ENCODE results near the gene BCHE.

Gene BCHE

DNA sequence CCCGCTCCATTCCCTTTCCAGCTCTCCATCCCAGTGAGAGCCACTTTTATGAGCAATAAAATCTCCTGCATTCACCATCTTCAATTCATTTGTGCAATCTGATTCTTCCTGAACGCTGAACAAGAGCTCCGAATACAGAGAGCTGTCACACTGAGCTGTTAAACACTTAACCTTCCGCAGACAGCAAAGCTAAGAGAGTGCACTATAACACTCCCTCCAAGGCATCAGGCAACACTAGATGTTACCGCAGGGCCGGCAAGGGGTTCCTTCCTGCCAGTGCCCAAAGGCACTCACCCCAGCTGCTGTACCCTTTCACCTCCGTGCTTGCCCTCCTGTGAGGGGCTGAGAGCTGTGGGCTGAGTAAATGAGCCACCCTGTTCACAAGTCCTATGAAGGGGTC, 85.6 kb downstream of the BCHE start:
- no peaks in the 10 kb centered on the region for H3K27me3 Mint-ChIP-seq
- H3K9me3 Mint-ChIP-seq, result no peaks in the 10 kb centered on the region
- no peaks in the 10 kb centered on the region for H3K36me3 Mint-ChIP-seq (ENCODE audit: low read depth)
- no peak overlapping the region for H3K4me3 Mint-ChIP-seq
- no peaks in the 10 kb centered on the region for H3K4me1 Mint-ChIP-seq (ENCODE audit: low read depth)
- no peak overlapping the region for H3K27ac Mint-ChIP-seq

DNA sequence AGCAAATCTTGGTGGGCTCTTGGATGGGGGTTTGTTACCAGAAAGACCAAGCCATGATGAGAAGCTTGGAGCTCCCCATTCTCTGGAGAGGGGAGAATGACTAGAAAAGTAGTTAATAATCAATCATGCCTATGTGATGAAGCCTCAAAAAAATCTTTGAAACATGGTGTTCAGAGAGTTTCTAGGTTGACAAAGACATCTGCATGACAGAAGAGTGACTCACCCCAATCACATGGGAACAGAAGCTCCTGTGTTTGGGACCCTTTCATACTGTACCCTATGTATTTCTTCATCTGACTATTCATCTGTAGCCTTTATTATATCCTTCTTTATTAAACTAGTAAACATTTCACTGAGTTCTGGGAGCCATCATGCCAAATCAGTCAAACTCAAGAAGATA, 87.4 kb downstream of the BCHE start:
- no peak overlapping the region for H3K4me3 Mint-ChIP-seq
- no peak overlapping the region for H3K27ac Mint-ChIP-seq
- peaks cover 3% of the 10 kb centered on the region for H3K9me3 Mint-ChIP-seq
- H3K4me1 Mint-ChIP-seq (ENCODE audit: low read depth), result no peaks in the 10 kb centered on the region
- no peaks in the 10 kb centered on the region for H3K36me3 Mint-ChIP-seq (ENCODE audit: low read depth)
- H3K27me3 Mint-ChIP-seq, result no peaks in the 10 kb centered on the region

DNA sequence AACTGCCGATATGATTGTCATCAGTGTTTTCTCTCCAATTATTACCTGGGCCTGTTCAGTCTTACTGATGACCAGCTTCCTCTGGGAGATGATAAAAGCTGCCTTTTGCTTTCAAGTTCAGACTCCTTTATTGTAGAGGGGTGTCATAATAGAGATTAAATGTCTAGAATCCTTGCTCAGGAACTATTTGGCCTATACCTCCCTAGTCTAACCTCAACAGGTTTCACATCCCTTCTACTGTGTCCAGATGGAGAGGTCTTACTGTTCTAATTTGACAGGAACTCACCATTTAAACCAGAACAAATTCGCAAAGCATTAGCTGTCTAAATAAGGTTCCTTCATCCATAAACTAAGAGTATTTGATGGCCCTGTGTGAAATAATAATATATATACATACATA, 88.0 kb downstream of the BCHE start:
- Mint-ChIP-seq H3K27me3 (no peaks in the 10 kb centered on the region), H3K4me1 (ENCODE audit: low read depth) (no peaks in the 10 kb centered on the region), H3K36me3 (ENCODE audit: low read depth) (no peaks in the 10 kb centered on the region), H3K9me3 (peaks cover 7% of the 10 kb centered on the region), H3K27ac (no peak overlapping the region), H3K4me3 (no peak overlapping the region)

DNA sequence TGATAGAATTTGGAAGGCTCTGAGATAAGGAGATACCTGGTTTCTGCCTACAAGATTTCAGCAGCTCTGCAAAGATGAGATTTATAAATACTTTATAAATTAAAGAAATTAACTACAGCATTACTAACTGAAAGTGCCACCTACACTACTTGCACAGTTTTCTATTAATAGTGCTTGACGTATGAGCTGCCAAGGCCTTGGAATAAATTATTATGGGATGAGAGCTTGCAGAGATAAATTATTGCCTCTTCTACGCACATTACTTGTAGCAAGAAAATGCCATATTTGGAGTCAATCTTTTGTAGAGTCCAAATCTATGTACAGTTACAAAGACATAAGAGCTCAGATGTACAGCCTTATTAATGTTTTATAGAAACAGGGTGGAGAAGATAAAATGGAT, 89.1 kb downstream of the BCHE start:
- Mint-ChIP-seq H3K27me3 (no peaks in the 10 kb centered on the region), H3K36me3 (ENCODE audit: low read depth) (no peaks in the 10 kb centered on the region), H3K4me1 (ENCODE audit: low read depth) (no peaks in the 10 kb centered on the region), H3K27ac (no peak overlapping the region), H3K9me3 (peaks cover 7% of the 10 kb centered on the region), H3K4me3 (no peak overlapping the region)

DNA sequence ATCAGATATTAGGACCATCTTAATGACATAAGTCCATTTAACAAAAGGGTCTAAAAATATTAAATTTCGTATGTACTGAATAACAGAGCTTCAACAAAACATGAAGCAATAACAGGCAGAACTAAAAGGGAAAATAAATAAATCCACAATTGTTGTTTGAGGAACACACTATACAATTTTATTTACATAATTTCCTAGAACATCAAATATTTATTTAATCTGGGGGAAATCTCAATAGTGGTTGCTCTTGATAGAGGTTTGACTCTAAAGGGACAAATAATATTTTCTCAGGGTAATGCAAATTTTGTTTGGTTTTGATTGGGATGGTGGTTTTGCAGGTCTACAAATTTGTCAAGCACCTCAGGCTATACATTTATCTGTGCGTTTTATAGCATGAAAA, 90.3 kb downstream of the BCHE start:
- no peak overlapping the region for H3K27ac Mint-ChIP-seq
- H3K9me3 Mint-ChIP-seq, result peaks cover 9% of the 10 kb centered on the region
- no peaks in the 10 kb centered on the region for H3K36me3 Mint-ChIP-seq (ENCODE audit: low read depth)
- H3K4me1 Mint-ChIP-seq (ENCODE audit: low read depth), result no peaks in the 10 kb centered on the region
- H3K27me3 Mint-ChIP-seq, result no peaks in the 10 kb centered on the region
- no peak overlapping the region for H3K4me3 Mint-ChIP-seq

DNA sequence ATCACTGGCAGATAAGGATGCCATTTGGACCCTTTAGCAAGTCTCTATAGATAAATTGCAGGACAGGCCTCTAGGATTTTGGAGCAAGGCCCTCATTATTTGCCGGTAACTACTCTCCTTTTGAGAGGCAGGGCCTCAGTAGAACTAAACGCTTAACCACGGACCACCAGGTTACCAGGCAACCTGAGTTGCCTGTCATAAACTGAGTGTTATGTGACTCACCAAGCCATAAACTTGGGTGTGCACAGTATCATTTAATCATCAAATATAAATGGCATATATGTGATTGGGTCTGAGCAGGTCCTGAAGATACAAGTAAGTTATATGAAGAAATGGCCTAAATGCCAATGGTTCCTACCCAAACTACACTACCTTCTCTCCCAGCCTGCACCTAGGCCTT, 93.2 kb downstream of the BCHE start:
- no peak overlapping the region for H3K27ac Mint-ChIP-seq
- H3K4me1 Mint-ChIP-seq (ENCODE audit: low read depth), result no peaks in the 10 kb centered on the region
- H3K9me3 Mint-ChIP-seq, result peaks cover 12% of the 10 kb centered on the region
- no peak overlapping the region for H3K4me3 Mint-ChIP-seq
- no peaks in the 10 kb centered on the region for H3K36me3 Mint-ChIP-seq (ENCODE audit: low read depth)
- no peaks in the 10 kb centered on the region for H3K27me3 Mint-ChIP-seq

DNA sequence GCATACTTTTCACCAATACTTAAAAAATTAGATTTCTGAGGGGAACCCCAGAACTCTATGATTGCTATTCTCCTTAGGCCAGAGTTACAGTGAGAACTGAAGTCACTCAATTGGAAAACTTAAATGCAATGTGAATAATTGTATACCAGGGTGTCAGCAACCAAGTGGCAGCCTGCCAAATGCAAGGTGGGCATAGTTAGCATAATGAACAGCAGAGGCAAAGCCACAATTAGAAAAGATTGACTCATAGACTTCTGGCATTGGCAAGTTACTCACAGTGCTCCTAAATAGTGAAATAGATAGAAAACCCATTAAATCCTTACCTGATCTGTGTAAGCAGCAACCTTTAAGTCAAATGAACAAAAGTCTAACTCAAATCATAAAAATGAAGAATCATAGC, 94.9 kb downstream of the BCHE start:
- peaks cover 15% of the 10 kb centered on the region for H3K9me3 Mint-ChIP-seq
- no peaks in the 10 kb centered on the region for H3K36me3 Mint-ChIP-seq (ENCODE audit: low read depth)
- H3K27ac Mint-ChIP-seq, result no peak overlapping the region
- no peak overlapping the region for H3K4me3 Mint-ChIP-seq
- no peaks in the 10 kb centered on the region for H3K4me1 Mint-ChIP-seq (ENCODE audit: low read depth)
- no peaks in the 10 kb centered on the region for H3K27me3 Mint-ChIP-seq

DNA sequence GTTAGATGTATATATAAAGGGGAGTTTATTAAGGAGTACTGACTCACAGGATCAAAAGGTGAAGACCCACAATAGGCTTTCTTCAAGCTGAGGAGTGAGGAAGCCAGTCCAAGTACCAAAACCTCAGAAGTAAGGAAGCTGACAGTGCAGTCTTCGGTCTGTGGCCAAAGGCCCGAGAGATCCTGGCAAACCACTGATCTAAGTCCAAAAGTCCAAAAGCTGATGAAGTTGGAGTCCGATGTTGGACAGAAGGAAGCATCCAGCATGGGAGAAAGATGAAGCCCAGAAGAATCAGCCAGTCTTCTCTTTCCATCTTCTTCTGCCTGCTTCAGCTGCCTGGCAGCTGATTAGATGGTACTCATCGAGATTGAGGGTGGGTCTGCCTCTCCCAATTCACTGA, 107.5 kb downstream of the BCHE start:
- no peak overlapping the region for H3K4me3 Mint-ChIP-seq
- H3K27ac Mint-ChIP-seq, result no peak overlapping the region
- no peaks in the 10 kb centered on the region for H3K9me3 Mint-ChIP-seq
- no peaks in the 10 kb centered on the region for H3K4me1 Mint-ChIP-seq (ENCODE audit: low read depth)
- no peaks in the 10 kb centered on the region for H3K36me3 Mint-ChIP-seq (ENCODE audit: low read depth)
- H3K27me3 Mint-ChIP-seq, result no peaks in the 10 kb centered on the region

DNA sequence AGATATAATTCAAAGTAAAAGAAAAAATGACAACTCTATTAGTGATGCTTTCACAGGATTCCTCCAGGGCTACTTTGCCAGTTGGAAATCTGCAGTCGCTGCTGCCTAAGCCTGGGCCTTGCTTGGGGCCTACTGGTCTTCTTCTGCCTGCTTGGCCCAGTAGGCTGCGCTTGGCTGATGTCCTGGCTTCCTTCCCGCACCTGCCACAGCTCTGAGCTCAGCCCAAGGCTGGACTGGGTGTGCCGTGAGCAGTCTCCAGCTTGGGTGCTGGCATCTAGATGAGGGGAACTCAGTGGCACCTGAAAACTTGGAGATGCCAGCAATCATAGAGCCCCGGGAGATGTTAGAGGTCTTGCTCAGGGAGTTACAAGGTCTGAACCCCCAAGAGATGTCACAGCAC, 108.3 kb downstream of the BCHE start:
- H3K36me3 Mint-ChIP-seq (ENCODE audit: low read depth), result no peaks in the 10 kb centered on the region

DNA sequence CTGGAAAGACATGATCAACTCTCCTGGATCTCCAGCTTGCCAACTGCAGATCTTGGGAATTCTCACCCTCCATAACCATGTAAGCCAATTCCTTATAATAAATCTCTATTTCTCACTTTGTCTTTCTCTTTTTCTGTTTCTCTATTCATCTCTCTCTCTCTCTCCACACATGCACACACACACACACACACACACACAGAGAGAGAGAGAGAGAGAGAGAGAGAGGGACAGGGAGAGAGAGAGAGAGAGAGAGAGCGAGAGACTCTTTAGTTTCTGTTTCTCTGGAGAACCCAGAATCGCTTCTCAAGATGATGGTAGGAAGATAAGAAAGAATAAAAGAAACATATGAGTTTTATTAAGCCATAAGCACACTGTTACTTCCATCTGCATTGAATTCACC, 111.9 kb downstream of the BCHE start:
- no peak overlapping the region for H3K27ac Mint-ChIP-seq
- H3K9me3 Mint-ChIP-seq, result peaks cover 8% of the 10 kb centered on the region
- H3K27me3 Mint-ChIP-seq, result no peaks in the 10 kb centered on the region
- no peak overlapping the region for H3K4me3 Mint-ChIP-seq
- no peaks in the 10 kb centered on the region for H3K36me3 Mint-ChIP-seq (ENCODE audit: low read depth)
- H3K4me1 Mint-ChIP-seq (ENCODE audit: low read depth), result no peaks in the 10 kb centered on the region

More for the DNA sequence above, 108.3 kb downstream of the BCHE start:
- no peaks in the 10 kb centered on the region for H3K4me1 Mint-ChIP-seq (ENCODE audit: low read depth)
- H3K4me3 Mint-ChIP-seq, result no peak overlapping the region
- H3K27ac Mint-ChIP-seq, result no peak overlapping the region
- peaks cover 3% of the 10 kb centered on the region for H3K9me3 Mint-ChIP-seq
- no peaks in the 10 kb centered on the region for H3K27me3 Mint-ChIP-seq
